Stomach (tissue), 4 donors: Measurements from ENCODE around the gene MACROD1.

Source experiments
- CTCF ChIP-seq, 7 experiments: fragments of 450-650 bp in 4 of 7; fragments of 200-600 bp in 3 of 7; sonication (generic) in 3 of 7; IDR thresholded peaks; one replicate each; pipeline ENCODE4 v1.5.1; 2016 to 2019; ENCODE audit warnings: antibody characterized with exemption in 7 of 7, control low read depth in 2 of 7, mild to moderate bottlenecking in 1 of 7
- POLR2AphosphoS5 ChIP-seq, 3 donors: sonication (generic); formaldehyde crosslinking; IDR thresholded peaks; one replicate each; pipeline ENCODE4 v1.6.1; 2016; ENCODE audit warnings: antibody characterized with exemption in 3 of 3

- no peak for TF ChIP-seq CTCF (IDR thresholded peaks at IDR 0.05)
- TF ChIP-seq POLR2AphosphoS5 (IDR thresholded peaks at IDR 0.05), result no peak
Observed at GRCh38 chr11:63979426-63979825, 186.5 kb downstream of the MACROD1 start.
